Skeletal muscle satellite cell (primary cell): Measurements from ENCODE around the gene EMD. TPM values are rescaled to one million over a fixed set of nuclear protein-coding genes. Genes with fewer than 3 reads are reported as not detected.
A peak's percentile ranks its signal among the peaks of the same experiment; 100 is the strongest.
"Not testable (repeated sequence)": the region's sequence is repeated elsewhere in the genome, so short reads cannot be mapped to it uniquely, and the experiment has no call there.

Source experiments
- H3K27me3 ChIP-seq: 2 replicates; pipeline ENCODE4 v1.7.0; 2013; ENCODE audit warnings: low read length; ENCODE audit not compliant: control insufficient read depth, insufficient read depth
- H3K36me3 ChIP-seq: 2 replicates; pipeline ENCODE4 v1.7.0; 2013; ENCODE audit warnings: mild to moderate bottlenecking, control low read depth, low read length; ENCODE audit not compliant: insufficient read depth
- H3K4me1 ChIP-seq: 2 replicates; pipeline ENCODE4 v1.7.0; 2013; ENCODE audit warnings: low read length; ENCODE audit not compliant: control insufficient read depth, insufficient read depth
- H3K4me2 ChIP-seq: 2 replicates; pipeline ENCODE4 v1.7.0; 2013; ENCODE audit warnings: mild to moderate bottlenecking, low read length
- H3K4me3 ChIP-seq: 2 replicates; pipeline ENCODE4 v1.7.0; 2013; ENCODE audit warnings: low read length
- H3K9ac ChIP-seq: 2 replicates; pipeline ENCODE4 v1.7.0; 2013; ENCODE audit warnings: mild to moderate bottlenecking, low read depth, low read length, moderate library complexity
- H3K9me3 ChIP-seq: replicated peaks from 2 replicates; pipeline ENCODE4 v1.7.0; 2013; ENCODE audit warnings: mild to moderate bottlenecking, control low read depth, low read length
- total RNA-seq: library from RNA; depleted of rRNA; stranded (reverse); fragments of >200 nt; gene quantifications from 2 replicates; pipeline ENCODE4 v1.2.3, GENCODE V29; 2012; rRNA removed

The EMD gene
- 33.2 and 44.3 TPM in 2 replicates for total RNA-seq

- peak within 1 kb of the TSS; percentile 100 for H3K9ac ChIP-seq
- H3K4me2 ChIP-seq, result peak within 1 kb of the TSS; percentile 95
- no peaks in the 10 kb centered on the region for H3K9me3 ChIP-seq
- H3K4me3 ChIP-seq, result peak within 1 kb of the TSS; percentile 75
- H3K36me3 ChIP-seq, result peaks cover 5% of the 10 kb centered on the region
- peaks cover 21% of the 10 kb centered on the region for H3K4me1 ChIP-seq
- no peaks in the 10 kb centered on the region for H3K27me3 ChIP-seq
Observed at GRCh38 chrX:154378799-154379568, at the start of gene EMD. TSS of gene EMD (plus strand) at chrX:154379295. CDS start at chrX:154379485, 190 bp downstream.

GRCh38 chrX:154332561-154332960, 46.5 kb upstream of the EMD start:
- no peak overlapping the region for H3K4me3 ChIP-seq
- no peak overlapping the region for H3K9ac ChIP-seq
- no peaks in the 10 kb centered on the region for H3K9me3 ChIP-seq
- H3K4me2 ChIP-seq, result no peak overlapping the region
- H3K36me3 ChIP-seq, result no peaks in the 10 kb centered on the region
- H3K4me1 ChIP-seq, result no peaks in the 10 kb centered on the region
- H3K27me3 ChIP-seq, result peaks cover 38% of the 10 kb centered on the region

GRCh38 chrX:154333116-154333515, 46.0 kb upstream of the EMD start:
- Histone ChIP-seq H3K4me2 (no peak overlapping the region), H3K4me3 (no peak overlapping the region), H3K9me3 (no peaks in the 10 kb centered on the region), H3K4me1 (no peaks in the 10 kb centered on the region), H3K27me3 (peaks cover 35% of the 10 kb centered on the region), H3K9ac (no peak overlapping the region), H3K36me3 (no peaks in the 10 kb centered on the region)

GRCh38 chrX:154333837-154334271, 45.2 kb upstream of the EMD start:
- no peak overlapping the region for H3K9ac ChIP-seq
- no peak overlapping the region for H3K4me2 ChIP-seq
- no peaks in the 10 kb centered on the region for H3K4me1 ChIP-seq
- peaks cover 31% of the 10 kb centered on the region for H3K27me3 ChIP-seq
- H3K9me3 ChIP-seq, result no peaks in the 10 kb centered on the region
- no peaks in the 10 kb centered on the region for H3K36me3 ChIP-seq
- H3K4me3 ChIP-seq, result no peak overlapping the region

- Histone ChIP-seq H3K4me1 (no peaks in the 10 kb centered on the region), H3K4me2 (no peak overlapping the region), H3K27me3 (peaks cover 24% of the 10 kb centered on the region), H3K9me3 (no peaks in the 10 kb centered on the region), H3K4me3 (no peak overlapping the region), H3K9ac (no peak overlapping the region), H3K36me3 (no peaks in the 10 kb centered on the region)
Observed at GRCh38 chrX:154334496-154334895, 44.6 kb upstream of the EMD start.

GRCh38 chrX:154341399-154342298, 37.4 kb upstream of the EMD start:
- not testable (repeated sequence) for H3K4me1 ChIP-seq, H3K9me3 ChIP-seq, H3K9ac ChIP-seq, H3K4me2 ChIP-seq, H3K4me3 ChIP-seq, H3K27me3 ChIP-seq, H3K36me3 ChIP-seq

GRCh38 chrX:154343063-154343462, 36.0 kb upstream of the EMD start:
- not testable (repeated sequence) for H3K9me3 ChIP-seq, H3K4me1 ChIP-seq, H3K9ac ChIP-seq, H3K27me3 ChIP-seq, H3K4me3 ChIP-seq, H3K4me2 ChIP-seq, H3K36me3 ChIP-seq

- H3K9ac ChIP-seq, H3K36me3 ChIP-seq, H3K9me3 ChIP-seq: not testable (repeated sequence)
Observed at GRCh38 chrX:154343620-154344019, 35.5 kb upstream of the EMD start.

GRCh38 chrX:154348114-154348531, 31.0 kb upstream of the EMD start:
- peaks cover 52% of the 10 kb centered on the region for H3K36me3 ChIP-seq
- no peak overlapping the region for H3K4me2 ChIP-seq
- H3K9me3 ChIP-seq, result no peaks in the 10 kb centered on the region
- no peak overlapping the region for H3K9ac ChIP-seq
- H3K4me1 ChIP-seq, result no peaks in the 10 kb centered on the region
- H3K27me3 ChIP-seq, result no peaks in the 10 kb centered on the region
- H3K4me3 ChIP-seq, result no peak overlapping the region

More at GRCh38 chrX:154343620-154344019, 35.5 kb upstream of the EMD start:
- not testable (repeated sequence) for H3K27me3 ChIP-seq, H3K4me3 ChIP-seq, H3K4me1 ChIP-seq, H3K4me2 ChIP-seq

- Histone ChIP-seq H3K4me3 (no peak overlapping the region), H3K9ac (no peak overlapping the region), H3K4me1 (no peaks in the 10 kb centered on the region), H3K9me3 (no peaks in the 10 kb centered on the region), H3K4me2 (no peak overlapping the region), H3K27me3 (no peaks in the 10 kb centered on the region), H3K36me3 (peaks cover 59% of the 10 kb centered on the region)
Observed at GRCh38 chrX:154348646-154349358, 30.3 kb upstream of the EMD start.

GRCh38 chrX:154349359-154349935, 29.6 kb upstream of the EMD start:
- Histone ChIP-seq H3K27me3 (no peaks in the 10 kb centered on the region), H3K4me3 (no peak overlapping the region), H3K4me2 (no peak overlapping the region), H3K9ac (no peak overlapping the region), H3K36me3 (peaks cover 65% of the 10 kb centered on the region), H3K9me3 (no peaks in the 10 kb centered on the region), H3K4me1 (no peaks in the 10 kb centered on the region)
